HepG2 (cell line): Measurements from ENCODE around the gene UGT2A3. TPM values are rescaled to one million over a fixed set of nuclear protein-coding genes. Genes with fewer than 3 reads are reported as not detected.
"Not testable (repeated sequence)": the region's sequence is repeated elsewhere in the genome, so short reads cannot be mapped to it uniquely, and the experiment has no call there.

Experiments
- ATAC-seq: fragments of 200-7000 bp; cut with Tn5 transposase; 3 replicates; pipeline ENCODE4 v1.9.1; 2020; ENCODE audit warnings: mild to moderate bottlenecking, moderate library complexity
- BruUV-seq: library from RNA; stranded (reverse); fragments of 400-500 nt; replicated peaks from 2 replicates; lab custom pipeline; 2021; lab: Mats Ljungman, UMichigan
- CTCF ChIA-PET: fragments of 300-600 bp; formaldehyde crosslinking; extraction: SDS; loops from one replicate; lab custom pipeline; 2021; ENCODE audit warnings: low total read pairs, inconsistent platforms, low intra/inter-chr PET ratio; lab: Yijun Ruan, JAX
- POLR2A ChIA-PET: fragments of 350-600 bp; sonication (Branson Sonifier 250); formaldehyde crosslinking; loops from one replicate; lab custom pipeline; 2020; ENCODE audit warnings: antibody characterized with exemption, inconsistent platforms; lab: Yijun Ruan, JAX
- DNase-seq: peaks from one replicate; pipeline ENCODE4 v3.0.0-alpha.2; 2015; ENCODE audit warnings: low spot score
- FAIRE-seq: peaks from 3 replicates; lab custom pipeline; 2011; peaks lifted over from hg19 to GRCh38; lab: Jason Lieb, UNC
- H2AFZ ChIP-seq: one replicate; pipeline ENCODE4 v1.6.1; 2011; ENCODE audit warnings: low read length, inconsistent platforms
- H3K27ac ChIP-seq: fragments of 300-600 bp; 3 replicates; pipeline ENCODE4 v1.8.0; 2011; ENCODE audit warnings: mixed run types, mild to moderate bottlenecking, mixed read lengths, low read length, inconsistent platforms; ENCODE audit not compliant: insufficient read depth; ENCODE audit errors: extremely low read length
- H3K27me3 ChIP-seq, 2 experiments: fragments of 200-600 bp in 1 of 2; 2 replicates in 1 of 2; 3 replicates in 1 of 2; pipeline versions ENCODE4 v1.6.0 to v1.8.0; 2011; ENCODE audit warnings: low read length in 2 of 2, mild to moderate bottlenecking in 2 of 2, moderate library complexity in 2 of 2, inconsistent platforms in 1 of 2; ENCODE audit not compliant: insufficient read depth in 2 of 2, control insufficient read depth in 1 of 2
- H3K36me3 ChIP-seq, 2 experiments: fragments of 200-600 bp in 1 of 2; replicated peaks in 1 of 2; 2 replicates in 1 of 2; 3 replicates in 1 of 2; pipeline versions ENCODE4 v1.5.1 to v1.8.0; 2011; ENCODE audit warnings: low read length in 2 of 2, inconsistent platforms in 1 of 2; ENCODE audit not compliant: insufficient read depth in 2 of 2, control insufficient read depth in 1 of 2
- H3K4me1 ChIP-seq: 2 replicates; pipeline ENCODE4 v1.5.1; 2012; ENCODE audit warnings: low read length, inconsistent platforms; ENCODE audit not compliant: insufficient read depth
- H3K4me2 ChIP-seq: 2 replicates; pipeline ENCODE4 v1.6.0; 2011; ENCODE audit warnings: low read depth, low read length, inconsistent platforms
- H3K4me3 ChIP-seq, 3 experiments: fragments of 200-600 bp in 1 of 3; sonication (generic), shearing (Covaris generic) in 1 of 3; replicated peaks in 1 of 3; 2 replicates each; pipeline ENCODE4 v1.5.1; 2011 to 2016; ENCODE audit warnings: low read length in 3 of 3, inconsistent platforms in 2 of 3, low read depth in 2 of 3, mild to moderate bottlenecking in 2 of 3, control low read depth in 1 of 3, mixed read lengths in 1 of 3; ENCODE audit not compliant: insufficient read depth in 1 of 3
- H3K79me2 ChIP-seq: one replicate; pipeline ENCODE4 v1.6.1; 2011; ENCODE audit warnings: low read length, inconsistent platforms; ENCODE audit not compliant: insufficient read depth
- H3K9ac ChIP-seq: 2 replicates; pipeline ENCODE4 v1.6.0; 2011; ENCODE audit warnings: mild to moderate bottlenecking, low read depth, low read length, inconsistent platforms; ENCODE audit not compliant: insufficient read depth
- H3K9me3 ChIP-seq: 2 replicates; pipeline ENCODE4 v1.5.1; 2012; ENCODE audit warnings: mild to moderate bottlenecking, low read length
- H4K20me1 ChIP-seq: 2 replicates; pipeline ENCODE4 v1.6.0; 2011; ENCODE audit warnings: inconsistent platforms, mild to moderate bottlenecking, low read length, moderate library complexity; ENCODE audit not compliant: insufficient read depth
- HNF1A ChIP-seq, 2 experiments: sonication (generic) in 1 of 2; formaldehyde crosslinking in 1 of 2; IDR thresholded peaks; 2 replicates each; pipeline versions ENCODE4 v1.4.0 to v1.6.1; 2016 to 2020; ENCODE audit warnings: borderline replicate concordance in 1 of 2, low read depth in 1 of 2, mild to moderate bottlenecking in 1 of 2, missing genetic modification reagents in 1 of 2
- ZNF761 ChIP-seq: sonication (generic); formaldehyde crosslinking; conservative IDR thresholded peaks from 2 replicates; pipeline ENCODE4 v1.4.0; 2020; ENCODE audit warnings: mild to moderate bottlenecking, missing genetic modification reagents
- WGBS: methylation state at CpG from one replicate; pipeline ENCODE4 v1.1.6; 2017; ENCODE audit warnings: low lambda C conversion rate; 5-methylcytosine and 5-hydroxymethylcytosine counted together
- in situ Hi-C: cut with HindIII; loops from 2 replicates; pipeline ENCODE4 v1.10.0; 2017; ENCODE audit warnings: low pct_unique_long_range_greater_than_20kb; ENCODE audit not compliant: extremely low pct_ligation_motif_present
- intact Hi-C: fragments of 100-400 bp; cut with micrococcal nuclease; formaldehyde crosslinking; loops from one replicate; pipeline ENCODE4 v1.10.0; 2022; ENCODE audit not compliant: unreplicated experiment
- polyA plus RNA-seq, 8 experiments: library from polyadenylated mRNA; depleted of rRNA in 3 of 8; stranded (reverse) in 7 of 8; unstranded in 1 of 8; fragments of >200 nt; fragmentation: Illumina TruSeq in 4 of 8; extraction: Trizol in 4 of 8; gene quantifications; 2 replicates each; pipeline versions ENCODE4 v1.2.1 to v1.2.3, GENCODE V29; 2011 to 2016; ENCODE audit warnings: low read depth in 4 of 8, missing spikeins in 1 of 8, mixed read lengths in 1 of 8; ENCODE audit not compliant: insufficient read depth in 1 of 8
- total RNA-seq, 5 experiments: library from RNA; depleted of rRNA; stranded (reverse); fragments of >200 nt; fragmentation: Illumina TruSeq; extraction: Trizol; gene quantifications; 2 replicates each; pipeline ENCODE4 v1.2.3, GENCODE V29; 2016; ENCODE audit warnings: low read depth in 1 of 5

The UGT2A3 gene
- total and polyA plus RNA-seq, 2 of the 13 experiments (the other 11 are each of a cell fraction or from before 2014, with no cell fraction given) = 61.3 to 97.2 TPM

GRCh38 chr4:68960294-68961163, 8.9 kb upstream of the UGT2A3 start (continued):
- TF ChIP-seq HNF1A (IDR thresholded peaks at IDR 0.05; ENCODE audit: low read depth) = no peak
- TF ChIP-seq HNF1A (CRISPR knock-in tag; IDR thresholded peaks at IDR 0.05; ENCODE audit: borderline replicate concordance) = 0 out of 2 replicates have a peak, but pooled peaks have one; percentile 43

DNA sequence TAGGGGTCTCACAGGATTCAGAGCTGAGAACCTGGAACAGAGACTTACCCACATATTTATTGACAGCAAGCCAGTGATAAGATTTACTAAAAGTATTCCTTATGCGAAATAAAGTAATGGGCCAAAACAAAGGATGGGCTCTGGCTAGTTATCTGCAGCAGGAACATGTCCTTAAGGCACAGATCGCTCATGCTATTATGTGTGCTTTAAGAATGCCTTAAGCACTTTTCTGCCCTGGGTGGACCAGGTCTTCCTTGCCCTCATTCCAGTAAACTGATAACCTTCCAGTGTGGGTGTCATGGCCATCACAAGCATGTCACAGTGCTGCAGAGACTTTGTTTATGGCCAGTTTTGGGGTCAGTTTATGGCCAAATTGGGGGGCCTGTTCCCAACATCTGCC, 7.5 kb upstream of the UGT2A3 start:
- intact Hi-C loops = loop anchor here (10.0 kb wide), 1 partner anchor 206 kb away; no protein-coding TSS in a partner anchor
- in situ Hi-C loops, CTCF ChIA-PET, DNase-seq, H3K4me3 ChIP-seq, H2AFZ ChIP-seq, H3K79me2 ChIP-seq, H3K9ac ChIP-seq, BruUV-seq, H3K4me2 ChIP-seq, H3K36me3 ChIP-seq, ATAC-seq, FAIRE-seq: not testable (repeated sequence)
- 100% methylated on average over 2 of the region's 2 CpGs for WGBS
- TF ChIP-seq ZNF761 = peak; percentile 98
- TF ChIP-seq, all 625 proteins: peak for 1; not testable (repeated sequence) for 624
- POLR2A ChIA-PET, H3K27ac ChIP-seq, H3K27me3 ChIP-seq, H4K20me1 ChIP-seq, H3K9me3 ChIP-seq: not testable (repeated sequence)
- H3K4me1 ChIP-seq = peaks cover 48% of the 10 kb centered on the region
